Measurements from ENCODE around the gene UNC80.

DNA sequence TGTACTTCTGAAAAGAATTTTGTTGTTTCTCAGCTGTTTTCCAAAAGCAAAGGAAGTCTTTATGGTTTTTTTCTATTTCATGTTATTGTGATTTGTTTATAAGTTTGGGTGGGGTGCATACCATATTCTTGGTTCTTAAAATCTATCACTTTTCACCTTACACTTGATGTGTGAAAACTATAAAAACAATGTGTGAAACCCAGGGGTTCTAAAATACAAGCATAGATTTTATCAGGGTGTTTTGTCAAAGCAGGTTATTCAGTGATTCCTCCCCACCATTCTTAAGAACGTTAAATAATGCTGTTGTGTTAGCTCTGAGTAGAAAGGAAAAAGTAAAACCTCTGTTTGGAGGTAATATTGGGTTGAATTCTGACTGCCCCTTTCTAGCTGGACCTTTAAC is 248.5 kb downstream of the UNC80 start:
- no peak for TF ChIP-seq POLR2A (IDR thresholded peaks at IDR 0.05)
- TF ChIP-seq, protein P1, sequence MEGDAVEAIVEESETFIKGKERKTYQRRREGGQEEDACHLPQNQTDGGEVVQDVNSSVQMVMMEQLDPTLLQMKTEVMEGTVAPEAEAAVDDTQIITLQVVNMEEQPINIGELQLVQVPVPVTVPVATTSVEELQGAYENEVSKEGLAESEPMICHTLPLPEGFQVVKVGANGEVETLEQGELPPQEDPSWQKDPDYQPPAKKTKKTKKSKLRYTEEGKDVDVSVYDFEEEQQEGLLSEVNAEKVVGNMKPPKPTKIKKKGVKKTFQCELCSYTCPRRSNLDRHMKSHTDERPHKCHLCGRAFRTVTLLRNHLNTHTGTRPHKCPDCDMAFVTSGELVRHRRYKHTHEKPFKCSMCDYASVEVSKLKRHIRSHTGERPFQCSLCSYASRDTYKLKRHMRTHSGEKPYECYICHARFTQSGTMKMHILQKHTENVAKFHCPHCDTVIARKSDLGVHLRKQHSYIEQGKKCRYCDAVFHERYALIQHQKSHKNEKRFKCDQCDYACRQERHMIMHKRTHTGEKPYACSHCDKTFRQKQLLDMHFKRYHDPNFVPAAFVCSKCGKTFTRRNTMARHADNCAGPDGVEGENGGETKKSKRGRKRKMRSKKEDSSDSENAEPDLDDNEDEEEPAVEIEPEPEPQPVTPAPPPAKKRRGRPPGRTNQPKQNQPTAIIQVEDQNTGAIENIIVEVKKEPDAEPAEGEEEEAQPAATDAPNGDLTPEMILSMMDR (IDR thresholded peaks at IDR 0.05 in 8 of 11, conservative IDR thresholded peaks at IDR 0.05 in 3 of 11) = no peak
- no peak for TF ChIP-seq POLR2AphosphoS5 (IDR thresholded peaks at IDR 0.05)
